ENCODE measurements around the gene RIBC2.

The RIBC2 gene

GRCh38 chr22:45420539-45420938, 7.0 kb downstream of the RIBC2 start:
- Histone ChIP-seq H3K4me1 (ENCODE audit: control insufficient read depth in 2 of 2, insufficient read depth in 1 of 2, low read depth in 1 of 2, low read length in 2 of 2) (no peaks in the 10 kb centered on the region), H4K8ac (ENCODE audit: low read depth, low read length) (no peak overlapping the region), H3K36me3 (replicated peaks in 1 of 2; ENCODE audit: control insufficient read depth in 2 of 2, insufficient read depth in 2 of 2, low read length in 2 of 2) (peaks cover 0 to 2% of the 10 kb centered on the region in 2 donors), H3K14ac (ENCODE audit: low read length) (no peak overlapping the region), H2AK5ac (ENCODE audit: low read depth, low read length) (no peak overlapping the region), H4K91ac (ENCODE audit: low read depth, low read length, poor library complexity) (no peak overlapping the region), H2AFZ (ENCODE audit: low read length) (no peak overlapping the region), H3K23ac (ENCODE audit: low read depth, low read length, poor library complexity) (no peak overlapping the region), H3K27ac (replicated peaks; ENCODE audit: low read length) (no peak overlapping the region), H2BK5ac (ENCODE audit: low read length) (no peak overlapping the region), H3K9ac (ENCODE audit: low read depth, low read length, poor library complexity) (no peak overlapping the region), H3K4ac (ENCODE audit: low read length) (no peak overlapping the region), H3K18ac (ENCODE audit: low read length) (no peak overlapping the region), H2BK12ac (ENCODE audit: low read length) (no peak overlapping the region), H3K9me3 (replicated peaks in 1 of 2; ENCODE audit: control insufficient read depth in 2 of 2, insufficient read depth in 1 of 2, low read depth in 1 of 2, low read length in 2 of 2) (no peaks in the 10 kb centered on the region), H3K27me3 (ENCODE audit: control insufficient read depth in 3 of 3, insufficient read depth in 3 of 3, low read depth in 1 of 3, low read length in 3 of 3) (peaks cover 0 to 18% (median 0%) of the 10 kb centered on the region in 3 experiments), H3K4me2 (ENCODE audit: insufficient read depth, low read length, poor library complexity, severe bottlenecking) (no peak overlapping the region), H2BK15ac (ENCODE audit: low read length) (no peak overlapping the region), H3K79me1 (ENCODE audit: low read depth, low read length) (peaks cover 5% of the 10 kb centered on the region), H3K4me3 (ENCODE audit: low read length in 2 of 2) (no peak overlapping the region), H2BK120ac (ENCODE audit: low read depth, low read length) (no peak overlapping the region)
- no peak for DNase-seq (ENCODE audit: low spot score)
- WGBS, 2 donors (ENCODE audit: extremely low coverage in 2 of 2, insufficient read length in 2 of 2, insufficient replicate concordance in 1 of 2) = no CpG with 5 or more reads among the region's 2 CpGs

DNA sequence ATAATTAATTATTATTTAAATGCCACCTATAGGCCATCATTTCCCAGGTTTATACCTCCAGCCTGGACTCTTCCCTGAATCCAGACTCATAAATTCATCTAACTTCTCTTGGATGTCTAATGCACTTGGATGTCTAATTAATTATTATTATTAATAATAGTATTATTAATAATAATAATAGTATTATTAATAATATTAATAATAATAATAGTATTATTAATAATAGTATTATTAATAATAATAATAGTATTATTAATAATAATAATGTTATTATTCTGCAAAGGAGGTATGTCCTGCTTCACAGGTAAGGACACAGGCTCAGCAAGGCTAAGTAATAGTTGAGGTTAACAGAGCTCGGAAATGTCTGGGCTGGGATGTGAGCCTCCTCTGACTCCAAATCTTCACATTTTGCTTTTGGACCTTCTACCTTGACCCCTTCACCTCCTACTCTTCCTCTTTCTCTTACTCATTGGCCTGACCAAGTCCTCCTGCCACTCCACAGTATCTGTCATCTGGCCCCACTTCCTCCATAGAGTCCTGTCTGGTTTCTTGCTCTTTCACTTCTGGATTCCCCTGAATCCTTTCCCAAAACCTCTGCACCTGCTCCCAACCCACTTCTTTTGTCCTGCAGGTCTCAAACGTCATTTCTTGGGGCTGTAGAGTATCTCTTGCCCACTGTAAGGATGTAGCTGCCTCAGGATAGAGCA, 8.0 kb downstream of the RIBC2 start:
- Histone ChIP-seq H3K27ac (replicated peaks; ENCODE audit: low read length) (no peak overlapping the region), H3K4ac (ENCODE audit: low read length) (no peak overlapping the region), H2AFZ (ENCODE audit: low read length) (no peak overlapping the region), H4K91ac (ENCODE audit: low read depth, low read length, poor library complexity) (no peak overlapping the region), H2BK120ac (ENCODE audit: low read depth, low read length) (no peak overlapping the region), H3K9ac (ENCODE audit: low read depth, low read length, poor library complexity) (no peak overlapping the region), H3K36me3 (replicated peaks in 1 of 2; ENCODE audit: control insufficient read depth in 2 of 2, insufficient read depth in 2 of 2, low read length in 2 of 2) (peaks cover 0 to 2% of the 10 kb centered on the region in 2 donors), H2BK5ac (ENCODE audit: low read length) (no peak overlapping the region), H2BK15ac (ENCODE audit: low read length) (no peak overlapping the region), H3K23ac (ENCODE audit: low read depth, low read length, poor library complexity) (no peak overlapping the region), H3K4me3 (ENCODE audit: low read length in 2 of 2) (no peak overlapping the region), H3K79me1 (ENCODE audit: low read depth, low read length) (peaks cover 5% of the 10 kb centered on the region), H3K18ac (ENCODE audit: low read length) (no peak overlapping the region), H3K27me3 (ENCODE audit: control insufficient read depth in 3 of 3, insufficient read depth in 3 of 3, low read depth in 1 of 3, low read length in 3 of 3) (peaks cover 0 to 18% (median 0%) of the 10 kb centered on the region in 3 experiments), H2BK12ac (ENCODE audit: low read length) (no peak overlapping the region), H4K8ac (ENCODE audit: low read depth, low read length) (no peak overlapping the region), H2AK5ac (ENCODE audit: low read depth, low read length) (no peak overlapping the region), H3K9me3 (replicated peaks in 1 of 2; ENCODE audit: control insufficient read depth in 2 of 2, insufficient read depth in 1 of 2, low read depth in 1 of 2, low read length in 2 of 2) (no peaks in the 10 kb centered on the region), H3K4me2 (ENCODE audit: insufficient read depth, low read length, poor library complexity, severe bottlenecking) (no peak overlapping the region), H3K4me1 (ENCODE audit: control insufficient read depth in 2 of 2, insufficient read depth in 1 of 2, low read depth in 1 of 2, low read length in 2 of 2) (no peaks in the 10 kb centered on the region), H3K14ac (ENCODE audit: low read length) (no peak overlapping the region)
- no peak for DNase-seq (ENCODE audit: low spot score)
- WGBS, 2 donors (ENCODE audit: extremely low coverage in 2 of 2, insufficient read length in 2 of 2, insufficient replicate concordance in 1 of 2) = no CpG with 5 or more reads among the region's 2 CpGs

DNA sequence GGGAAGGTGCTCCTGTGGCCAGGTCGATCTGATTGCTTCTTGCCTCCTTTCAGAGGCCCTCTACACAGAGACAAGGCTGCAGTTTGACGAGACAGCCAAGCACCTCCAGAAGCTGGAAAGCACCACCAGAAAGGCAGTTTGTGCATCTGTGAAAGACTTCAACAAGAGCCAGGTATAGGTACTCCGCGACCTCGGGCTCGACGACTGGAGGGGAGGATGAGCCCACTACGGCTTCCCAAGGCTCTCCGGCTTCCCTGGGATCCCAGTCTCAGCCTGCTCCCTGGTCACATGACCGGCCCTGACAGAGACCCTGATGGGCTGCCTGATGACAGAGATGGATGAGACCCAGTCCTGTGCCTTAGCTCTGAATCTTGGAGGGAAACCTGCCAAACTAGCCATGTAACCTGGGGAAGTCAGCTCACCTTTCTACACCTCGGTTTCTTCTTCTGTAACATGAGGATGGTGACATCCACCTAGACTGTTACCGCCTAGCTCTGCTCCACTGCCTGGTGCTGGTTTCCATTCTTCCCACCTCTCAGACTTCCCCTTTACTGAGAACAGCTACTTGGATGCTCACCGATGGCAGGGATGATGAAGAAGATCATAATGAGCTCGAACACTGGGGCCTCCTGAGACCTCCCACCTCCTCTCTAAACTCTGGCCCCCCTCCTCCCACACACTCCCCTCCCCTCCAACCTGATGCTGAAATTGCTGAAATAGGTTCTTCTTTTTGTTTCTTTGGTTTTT, 8.9 kb downstream of the RIBC2 start:
- Histone ChIP-seq H3K4me3 (ENCODE audit: low read length in 2 of 2) (no peak overlapping the region), H2BK12ac (ENCODE audit: low read length) (no peak overlapping the region), H3K23ac (ENCODE audit: low read depth, low read length, poor library complexity) (no peak overlapping the region), H3K27me3 (ENCODE audit: control insufficient read depth in 3 of 3, insufficient read depth in 3 of 3, low read depth in 1 of 3, low read length in 3 of 3) (peaks cover 0 to 18% (median 0%) of the 10 kb centered on the region in 3 experiments), H3K36me3 (replicated peaks in 1 of 2; ENCODE audit: control insufficient read depth in 2 of 2, insufficient read depth in 2 of 2, low read length in 2 of 2) (peaks cover 0 to 2% of the 10 kb centered on the region in 2 donors), H2BK120ac (ENCODE audit: low read depth, low read length) (no peak overlapping the region), H3K9me3 (replicated peaks in 1 of 2; ENCODE audit: control insufficient read depth in 2 of 2, insufficient read depth in 1 of 2, low read depth in 1 of 2, low read length in 2 of 2) (peaks cover 0 to 3% of the 10 kb centered on the region in 2 donors), H2AK5ac (ENCODE audit: low read depth, low read length) (no peak overlapping the region), H3K4me2 (ENCODE audit: insufficient read depth, low read length, poor library complexity, severe bottlenecking) (no peak overlapping the region), H3K79me1 (ENCODE audit: low read depth, low read length) (peaks cover 5% of the 10 kb centered on the region), H2BK15ac (ENCODE audit: low read length) (no peak overlapping the region), H4K91ac (ENCODE audit: low read depth, low read length, poor library complexity) (no peak overlapping the region), H3K9ac (ENCODE audit: low read depth, low read length, poor library complexity) (no peak overlapping the region), H3K14ac (ENCODE audit: low read length) (no peak overlapping the region), H2BK5ac (ENCODE audit: low read length) (no peak overlapping the region), H3K18ac (ENCODE audit: low read length) (no peak overlapping the region), H3K4me1 (ENCODE audit: control insufficient read depth in 2 of 2, insufficient read depth in 1 of 2, low read depth in 1 of 2, low read length in 2 of 2) (no peaks in the 10 kb centered on the region), H2AFZ (ENCODE audit: low read length) (no peak overlapping the region), H3K27ac (replicated peaks; ENCODE audit: low read length) (no peak overlapping the region), H3K4ac (ENCODE audit: low read length) (no peak overlapping the region), H4K8ac (ENCODE audit: low read depth, low read length) (no peak overlapping the region)
- no CpG with 5 or more reads among the region's 14 CpGs for WGBS, 2 donors (ENCODE audit: extremely low coverage in 2 of 2, insufficient read length in 2 of 2, insufficient replicate concordance in 1 of 2)
- DNase-seq (ENCODE audit: low spot score) = no peak

- no peak overlapping the region for H3K4me2 ChIP-seq (ENCODE audit: insufficient read depth, low read length, poor library complexity, severe bottlenecking)
- no peak overlapping the region for H3K9ac ChIP-seq (ENCODE audit: low read depth, low read length, poor library complexity)
- H3K18ac ChIP-seq (ENCODE audit: low read length) = no peak overlapping the region
- H3K14ac ChIP-seq (ENCODE audit: low read length) = no peak overlapping the region
- no peak for DNase-seq (ENCODE audit: low spot score)
- no peak overlapping the region for H4K8ac ChIP-seq (ENCODE audit: low read depth, low read length)
- H2BK12ac ChIP-seq (ENCODE audit: low read length) = no peak overlapping the region
- H3K36me3 ChIP-seq (replicated peaks in 1 of 2; ENCODE audit: control insufficient read depth in 2 of 2, insufficient read depth in 2 of 2, low read length in 2 of 2) = peaks cover 0 to 2% of the 10 kb centered on the region in 2 donors
- no peak overlapping the region for H2AK5ac ChIP-seq (ENCODE audit: low read depth, low read length)
- no CpG with 5 or more reads among the region's 4 CpGs for WGBS, 2 donors (ENCODE audit: extremely low coverage in 2 of 2, insufficient read length in 2 of 2, insufficient replicate concordance in 1 of 2)
- H4K91ac ChIP-seq (ENCODE audit: low read depth, low read length, poor library complexity) = no peak overlapping the region
- H3K4ac ChIP-seq (ENCODE audit: low read length) = no peak overlapping the region
- H3K4me3 ChIP-seq (ENCODE audit: low read length in 2 of 2) = no peak overlapping the region
- H3K79me1 ChIP-seq (ENCODE audit: low read depth, low read length) = peaks cover 5% of the 10 kb centered on the region
- no peak overlapping the region for H2BK15ac ChIP-seq (ENCODE audit: low read length)
- H2BK120ac ChIP-seq (ENCODE audit: low read depth, low read length) = no peak overlapping the region
- peaks cover 0 to 3% of the 10 kb centered on the region in 2 donors for H3K9me3 ChIP-seq (replicated peaks in 1 of 2; ENCODE audit: control insufficient read depth in 2 of 2, insufficient read depth in 1 of 2, low read depth in 1 of 2, low read length in 2 of 2)
- H2AFZ ChIP-seq (ENCODE audit: low read length) = no peak overlapping the region
- no peak overlapping the region for H3K23ac ChIP-seq (ENCODE audit: low read depth, low read length, poor library complexity)
- no peak overlapping the region for H2BK5ac ChIP-seq (ENCODE audit: low read length)
- no peak overlapping the region for H3K27ac ChIP-seq (replicated peaks; ENCODE audit: low read length)
- H3K27me3 ChIP-seq (ENCODE audit: control insufficient read depth in 3 of 3, insufficient read depth in 3 of 3, low read depth in 1 of 3, low read length in 3 of 3) = peaks cover 0 to 17% (median 0%) of the 10 kb centered on the region in 3 experiments
- no peaks in the 10 kb centered on the region for H3K4me1 ChIP-seq (ENCODE audit: control insufficient read depth in 2 of 2, insufficient read depth in 1 of 2, low read depth in 1 of 2, low read length in 2 of 2)
Measured at GRCh38 chr22:45423524-45423923, 10.0 kb downstream of the RIBC2 start.

Measured in neuronal stem cell (in vitro differentiated cells).